ENCODE results near the gene DNM3. TPM values are rescaled to one million over a fixed set of nuclear protein-coding genes. Genes with fewer than 3 reads are reported as not detected.

The DNM3 gene
- total RNA-seq, 1 experiment from 2014 or later = 2.7 TPM

GRCh38 chr1:172168597-172168872, 327.2 kb downstream of the DNM3 start:
- Histone ChIP-seq H2BK5ac (ENCODE audit: insufficient read length, low read length) (no peak overlapping the region), H3T11ph (ENCODE audit: low read length) (no peak overlapping the region), H2BK15ac (ENCODE audit: low read depth, low read length) (no peak overlapping the region), H3K14ac (ENCODE audit: insufficient read depth, low read length) (no peak overlapping the region), H3K23me2 (ENCODE audit: insufficient read length, low read depth, low read length, poor library complexity, severe bottlenecking) (no peaks in the 10 kb centered on the region), H3K79me2 (ENCODE audit: insufficient read depth, low read length) (no peaks in the 10 kb centered on the region), H4K20me1 (ENCODE audit: control insufficient read depth, insufficient read depth, insufficient read length) (no peaks in the 10 kb centered on the region), H2BK120ac (ENCODE audit: low read depth, low read length, poor library complexity, severe bottlenecking) (no peak overlapping the region), H4K8ac (replicated peaks; ENCODE audit: insufficient read length, low read depth, low read length) (no peak overlapping the region), H3K4ac (ENCODE audit: low read depth, low read length) (no peak overlapping the region), H3K56ac (ENCODE audit: insufficient read length, low read depth, low read length) (no peak overlapping the region), H4K91ac (ENCODE audit: insufficient read length, low read depth, low read length) (no peak overlapping the region), H3K27me3 (ENCODE audit: insufficient read depth, low read length) (no peaks in the 10 kb centered on the region), H3K9me3 (ENCODE audit: control insufficient read depth, low read depth, low read length) (no peaks in the 10 kb centered on the region), H3K4me1 (ENCODE audit: insufficient read depth, low read length) (no peaks in the 10 kb centered on the region), H3K4me2 (ENCODE audit: insufficient read depth, insufficient read length, low read length) (no peak overlapping the region), H3K23ac (ENCODE audit: insufficient read length, low read depth, low read length) (no peak overlapping the region), H4K5ac (ENCODE audit: insufficient read length, low read depth, low read length) (no peak overlapping the region), H3K27ac (ENCODE audit: insufficient read length, low read depth, low read length) (no peak overlapping the region), H2AFZ (ENCODE audit: low read length) (no peak overlapping the region), H3K9ac (ENCODE audit: extremely low read depth, insufficient read length, low read length) (no peak overlapping the region), H2BK12ac (ENCODE audit: insufficient read length, low read depth, low read length) (no peak overlapping the region), H3K79me1 (ENCODE audit: insufficient read depth, low read depth, low read length, poor library complexity, severe bottlenecking) (no peaks in the 10 kb centered on the region), H3K18ac (ENCODE audit: insufficient read length, low read depth, low read length) (no peak overlapping the region), H2AK5ac (ENCODE audit: insufficient read length, low read length) (no peak overlapping the region), H2BK20ac (ENCODE audit: low read depth, low read length, poor library complexity, severe bottlenecking) (no peak overlapping the region)
- H3K4me1 Mint-ChIP-seq = no peaks in the 10 kb centered on the region
- no peaks in the 10 kb centered on the region for H3K9me3 Mint-ChIP-seq
- H3K36me3 Mint-ChIP-seq (ENCODE audit: insufficient read depth in 1 of 3, low read depth in 3 of 3) = no peaks in the 10 kb centered on the region
- H3K27me3 Mint-ChIP-seq (ENCODE audit: low read depth) = no peaks in the 10 kb centered on the region
- peak overlapping the region in 1 of 3 experiments; percentile 45; a peak in 1 of 7 replicates for H3K27ac Mint-ChIP-seq
- no peak overlapping the region for H3K4me3 Mint-ChIP-seq
- DNase-seq = no peak
- TF ChIP-seq CTCF (conservative IDR thresholded peaks at IDR 0.05) = no peak
- WGBS (ENCODE audit: extremely low coverage, insufficient read length, low lambda C conversion rate) = no CpG with 5 or more reads among the region's 2 CpGs
